ENCODE data around the gene SLC7A14. TPM values are rescaled to one million over a fixed set of nuclear protein-coding genes. Genes with fewer than 3 reads are reported as not detected.
A peak's percentile ranks its signal among the peaks of the same experiment; 100 is the strongest.

The SLC7A14 gene
- total and polyA plus RNA-seq, 8 donors = 0.27 to 0.82 (median 0.44) TPM; not detected in 2

GRCh38 chr3:170598091-170598502 lies 12.2 kb upstream of the SLC7A14 start:
- no peak for ATAC-seq
- Histone ChIP-seq H3K4me3 (no peak overlapping the region), H3K27ac (no peak overlapping the region), H3K36me3 (no peaks in the 10 kb centered on the region), H3K9me3 (no peaks in the 10 kb centered on the region), H3K27me3 (no peaks in the 10 kb centered on the region), H3K4me1 (no peaks in the 10 kb centered on the region)
- no peak for TF ChIP-seq CTCF (IDR thresholded peaks at IDR 0.05)
- intact Hi-C loops (cut with DNase I) = no loop called here
- DNase-seq = no peak

- H3K36me3 ChIP-seq = no peaks in the 10 kb centered on the region
- no peak for DNase-seq
- intact Hi-C loops (cut with DNase I) = no loop called here
- no peaks in the 10 kb centered on the region for H3K27me3 ChIP-seq
- H3K4me3 ChIP-seq = no peak overlapping the region
- H3K4me1 ChIP-seq = no peaks in the 10 kb centered on the region
- no peak for ATAC-seq
- no peak overlapping the region for H3K27ac ChIP-seq
- no peak for TF ChIP-seq CTCF (IDR thresholded peaks at IDR 0.05)
- H3K9me3 ChIP-seq = no peaks in the 10 kb centered on the region
Observed at GRCh38 chr3:170594528-170594927, 8.7 kb upstream of the SLC7A14 start.

GRCh38 chr3:170593634-170594033 lies 7.8 kb upstream of the SLC7A14 start:
- Histone ChIP-seq H3K4me3 (no peak overlapping the region), H3K36me3 (no peaks in the 10 kb centered on the region), H3K9me3 (no peaks in the 10 kb centered on the region), H3K27ac (no peak overlapping the region), H3K4me1 (no peaks in the 10 kb centered on the region), H3K27me3 (peaks cover 0 to under 1% of the 10 kb centered on the region in 2 donors)
- ATAC-seq (no peak), DNase-seq (no peak)
- TF ChIP-seq CTCF (IDR thresholded peaks at IDR 0.05) = no peak
- intact Hi-C loops (cut with DNase I) = no loop called here

- no peaks in the 10 kb centered on the region for H3K4me1 ChIP-seq
- no peaks in the 10 kb centered on the region for H3K36me3 ChIP-seq
- intact Hi-C loops (cut with DNase I) = no loop called here
- no peaks in the 10 kb centered on the region for H3K9me3 ChIP-seq
- no peak for TF ChIP-seq CTCF (IDR thresholded peaks at IDR 0.05)
- H3K27ac ChIP-seq = no peak overlapping the region
- DNase-seq = no peak
- peaks cover 28 to 38% of the 10 kb centered on the region in 2 donors for H3K27me3 ChIP-seq
- no peak for ATAC-seq
- no peak overlapping the region for H3K4me3 ChIP-seq
Observed at GRCh38 chr3:170589113-170589512, 3.2 kb upstream of the SLC7A14 start.

- TF ChIP-seq CTCF (IDR thresholded peaks at IDR 0.05) = no peak
- ATAC-seq (peak; percentile 35), DNase-seq (peak in 1 of 4 donors; percentile 76)
- no peaks in the 10 kb centered on the region for H3K4me1 ChIP-seq
- no peak overlapping the region for H3K4me3 ChIP-seq
- intact Hi-C loops (cut with DNase I) = no loop called here
- peaks cover 33 to 56% of the 10 kb centered on the region in 2 donors for H3K27me3 ChIP-seq
- H3K27ac ChIP-seq = no peak overlapping the region
- H3K9me3 ChIP-seq = no peaks in the 10 kb centered on the region
- H3K36me3 ChIP-seq = no peaks in the 10 kb centered on the region
Observed at GRCh38 chr3:170585008-170585936, 603 bp downstream of the SLC7A14 start.

Data from left lung (tissue), 10 donors.